ENCODE results near the gene ZSWIM6.

The ZSWIM6 gene

DNA sequence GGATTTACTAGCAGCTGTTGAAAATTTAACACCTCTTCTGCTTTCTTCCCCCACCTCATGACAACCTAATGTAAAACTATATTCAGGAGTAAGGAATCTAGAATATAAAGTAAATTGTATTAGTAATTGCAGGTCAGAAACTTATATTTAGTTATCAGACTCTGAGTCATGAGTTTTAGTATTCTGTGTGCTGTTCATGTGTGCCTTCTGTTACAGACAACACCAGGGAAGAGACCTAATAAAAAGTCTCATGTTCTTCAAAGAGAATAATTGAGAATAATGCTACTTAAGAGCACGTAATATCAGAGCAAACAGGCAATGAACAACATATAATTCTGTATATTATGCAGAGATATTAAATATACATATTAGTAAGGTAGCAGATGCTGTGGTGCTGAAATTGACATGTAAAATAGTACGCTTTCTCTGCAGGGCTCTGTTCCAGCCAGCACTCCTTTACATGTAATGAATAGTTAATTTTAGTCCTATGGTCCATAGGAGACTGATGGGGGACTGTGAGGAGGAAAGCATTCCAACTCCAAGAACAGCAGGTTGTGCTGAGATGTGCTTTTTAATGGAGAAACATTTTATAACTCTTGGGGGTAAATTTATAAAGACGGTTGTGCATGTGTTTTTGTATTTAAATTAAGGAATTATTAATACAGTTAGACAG is 106.4 kb downstream of the ZSWIM6 start:
- no peak for DNase-seq (ENCODE audit: low read depth in 2 of 3, low spot score in 1 of 3)

DNA sequence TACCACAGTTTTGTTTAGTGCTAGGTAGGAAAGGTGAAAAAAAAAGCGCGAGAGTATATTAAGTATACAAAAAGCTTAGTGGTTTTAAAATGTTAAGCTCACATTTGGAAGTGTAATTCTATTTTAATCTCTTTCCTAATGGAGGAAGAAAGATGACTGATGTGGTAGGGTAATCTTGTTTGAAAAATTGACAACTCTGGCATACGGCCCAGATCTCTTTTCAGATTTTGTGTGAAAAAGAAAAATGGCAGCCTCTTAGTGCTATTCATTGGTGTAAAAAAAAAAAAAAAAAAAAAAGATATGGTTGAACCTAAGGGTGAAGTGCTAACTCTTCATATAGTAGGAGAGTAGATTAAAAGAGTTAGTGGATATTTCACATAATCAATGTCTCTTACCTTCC is 108.0 kb downstream of the ZSWIM6 start:
- DNase-seq (ENCODE audit: low read depth in 2 of 3, low spot score in 1 of 3): no peak

DNA sequence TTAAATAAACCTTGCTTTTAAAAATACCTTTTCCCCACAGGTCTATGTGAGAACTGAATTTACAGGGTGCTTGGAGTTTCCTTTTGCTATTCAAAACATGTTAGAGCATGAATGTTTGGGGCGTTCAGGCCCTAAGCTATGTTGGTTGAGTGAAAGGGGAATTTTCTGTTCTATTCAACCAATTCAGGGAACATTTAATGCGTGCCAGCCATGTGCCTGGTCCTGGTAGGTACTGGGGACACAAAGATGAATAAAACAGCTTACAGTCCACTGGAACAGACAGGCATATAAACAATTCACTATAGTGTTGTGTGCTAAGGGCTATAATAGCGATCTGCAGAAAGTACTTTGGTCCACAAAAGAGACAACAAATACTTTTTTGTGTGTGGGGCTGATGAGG is 108.5 kb downstream of the ZSWIM6 start:
- DNase-seq (ENCODE audit: low read depth in 2 of 3, low spot score in 1 of 3): no peak

DNA sequence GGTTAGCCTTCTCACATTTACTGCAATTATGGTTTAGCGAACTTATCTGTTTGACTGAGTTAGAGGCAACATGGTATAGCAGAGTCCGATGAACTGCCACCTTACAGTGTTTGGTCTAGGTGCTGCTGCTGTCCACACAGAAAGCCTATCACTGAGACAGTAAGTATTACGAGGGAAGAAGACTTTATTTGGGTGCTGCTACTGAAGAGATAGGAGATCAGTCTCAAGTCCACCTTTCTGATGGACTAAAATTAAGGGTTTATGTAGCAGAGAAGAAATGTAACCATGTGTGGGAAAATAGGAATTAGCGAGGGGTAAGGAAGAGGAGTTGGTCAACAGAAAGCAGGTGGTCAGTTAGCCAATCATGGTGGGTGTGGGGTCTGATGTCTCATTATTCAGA is 109.7 kb downstream of the ZSWIM6 start:
- no peak for DNase-seq (ENCODE audit: low read depth in 2 of 3, low spot score in 1 of 3)

DNA sequence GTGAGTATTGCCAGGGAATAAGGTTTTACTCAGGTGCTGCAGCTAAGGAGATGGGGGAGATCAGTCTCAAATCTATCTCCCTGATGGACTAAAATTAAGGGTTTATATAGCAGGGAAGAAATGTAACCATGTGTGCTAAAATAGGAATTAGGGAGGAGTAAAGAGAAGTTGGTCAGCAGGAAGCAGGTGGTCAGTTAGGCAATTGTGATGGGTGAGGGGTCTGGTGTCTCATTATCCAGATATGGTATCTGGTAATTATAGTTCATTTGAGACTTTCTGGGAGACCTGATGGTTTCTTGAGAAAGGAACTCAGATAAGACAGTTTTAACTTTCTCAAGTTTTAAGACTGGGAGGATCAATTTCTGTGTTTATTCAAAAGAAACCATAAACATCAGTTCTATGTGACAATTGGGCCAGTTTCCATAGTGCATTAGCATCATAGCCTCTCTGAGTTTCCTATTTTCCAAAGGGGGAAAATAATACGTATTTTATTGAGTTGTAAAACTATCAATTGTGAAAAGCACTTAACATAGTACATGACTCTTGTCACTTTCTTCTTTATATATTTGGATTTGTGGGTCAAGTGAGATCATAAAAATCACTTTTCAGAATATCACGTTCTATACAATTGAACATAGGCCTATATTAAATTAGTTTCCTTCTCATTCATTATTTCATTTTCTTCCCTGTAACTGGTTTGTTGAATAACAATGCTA is 115.9 kb downstream of the ZSWIM6 start:
- no peak for DNase-seq (ENCODE audit: low read depth in 2 of 3, low spot score in 1 of 3)

DNA sequence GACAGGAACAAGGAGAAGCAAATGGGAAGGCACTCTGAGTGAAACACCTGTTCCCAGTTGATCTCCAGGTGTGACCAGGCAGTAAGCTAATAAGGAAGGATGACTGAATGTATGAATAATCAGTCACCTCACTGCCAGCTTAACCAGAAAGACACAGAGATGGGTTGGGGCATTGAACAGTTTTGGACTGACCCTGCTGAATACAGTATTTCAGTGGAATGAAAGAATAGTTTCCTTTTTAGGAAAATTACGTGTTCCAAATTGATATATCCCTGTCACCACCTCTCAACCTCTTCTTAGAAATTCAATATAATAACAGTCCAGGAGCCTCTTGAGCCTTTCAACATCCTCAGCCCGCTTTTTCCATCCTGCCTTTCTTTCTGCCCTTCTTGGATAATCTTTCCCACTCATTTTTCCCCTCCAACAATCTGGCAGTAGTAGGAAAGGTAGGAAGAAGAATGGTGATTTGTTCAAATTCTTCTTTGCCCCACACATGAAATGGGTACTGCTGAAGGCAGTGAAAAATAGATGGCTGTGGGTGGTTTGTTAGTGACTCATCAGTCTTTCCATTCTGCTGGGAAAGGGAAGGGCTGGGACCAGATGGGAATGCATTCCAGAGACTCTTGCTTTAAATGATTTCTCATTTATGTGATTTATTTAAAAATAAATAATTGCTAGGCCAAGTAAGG is 117.9 kb downstream of the ZSWIM6 start:
- DNase-seq (ENCODE audit: low read depth in 2 of 3, low spot score in 1 of 3): no peak

DNA sequence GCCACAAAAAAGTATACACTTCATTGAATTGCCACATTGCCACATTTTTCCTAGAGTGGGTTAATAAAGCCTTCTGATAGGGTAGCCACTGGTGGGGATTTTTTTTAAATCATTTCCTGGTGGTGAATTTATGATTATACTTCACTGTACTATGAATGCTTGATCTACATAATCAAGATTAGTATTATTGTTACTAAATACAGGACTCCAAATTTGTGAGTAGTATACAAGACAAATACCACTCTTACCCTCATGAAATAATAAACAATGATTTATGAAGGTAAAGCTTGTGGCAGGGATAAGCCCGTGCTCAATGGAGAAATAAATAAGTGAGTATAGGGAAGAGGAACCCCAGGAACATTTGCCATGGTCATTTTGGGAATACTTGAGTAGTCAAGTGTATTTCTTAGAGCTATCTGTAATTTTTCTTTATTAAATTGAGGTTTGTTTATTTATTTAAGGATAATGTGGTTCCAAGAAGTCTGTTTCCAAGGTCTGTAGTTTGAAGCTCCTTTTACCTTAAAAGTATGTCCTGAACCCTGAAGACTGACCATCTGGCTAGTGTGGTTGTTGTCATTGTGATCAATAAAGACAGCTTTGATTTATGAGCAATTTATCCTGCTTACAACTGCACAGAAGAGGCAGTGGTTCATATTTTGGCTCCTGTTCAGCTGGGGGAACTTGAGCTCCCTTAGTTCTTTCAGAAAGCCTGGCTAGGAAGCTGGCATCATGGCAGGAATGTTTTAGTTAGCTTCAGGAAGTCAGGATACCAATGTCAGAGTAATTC is 118.6 kb downstream of the ZSWIM6 start:
- no peak for DNase-seq (ENCODE audit: low read depth in 2 of 3, low spot score in 1 of 3)

DNA sequence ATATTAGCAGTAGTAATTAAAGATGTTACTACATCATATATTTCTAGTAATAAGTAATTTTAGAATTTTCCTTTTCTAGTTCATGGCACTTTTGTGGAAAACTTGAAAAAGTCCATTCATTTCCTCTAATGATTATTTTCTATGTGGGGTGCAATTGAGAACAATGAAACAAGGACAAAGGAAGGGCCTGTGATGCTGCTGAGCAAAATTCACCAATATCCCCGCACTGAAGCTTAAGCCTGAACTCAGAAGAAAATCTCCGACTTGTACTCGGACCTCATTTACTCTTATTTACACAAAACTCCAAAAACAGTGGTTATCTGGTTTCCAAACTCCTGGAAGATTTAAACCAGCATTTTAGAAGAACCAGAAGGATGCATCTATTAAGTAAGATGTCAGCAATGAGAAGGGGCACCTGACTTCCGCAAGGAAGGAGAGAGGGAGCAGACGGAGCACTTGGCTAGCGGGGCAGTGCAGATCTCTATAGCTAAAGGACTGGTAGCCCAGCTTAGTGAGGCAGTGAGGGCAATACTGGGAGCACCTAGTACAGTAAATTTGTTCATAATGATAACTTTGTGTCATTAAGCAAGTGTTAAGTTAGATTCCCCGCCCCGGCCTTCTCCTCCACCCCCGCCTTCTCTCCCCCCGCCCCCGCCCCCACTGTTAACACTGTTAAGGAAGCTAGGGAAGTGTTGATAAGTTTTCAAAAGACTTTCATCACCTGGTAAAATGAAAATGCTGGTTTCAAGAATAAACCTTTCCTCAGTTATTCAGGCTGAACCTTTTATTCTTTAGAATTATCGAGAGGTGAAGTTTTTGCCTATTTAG is 123.3 kb downstream of the ZSWIM6 start:
- DNase-seq (ENCODE audit: low read depth in 2 of 3, low spot score in 1 of 3): no peak

DNA sequence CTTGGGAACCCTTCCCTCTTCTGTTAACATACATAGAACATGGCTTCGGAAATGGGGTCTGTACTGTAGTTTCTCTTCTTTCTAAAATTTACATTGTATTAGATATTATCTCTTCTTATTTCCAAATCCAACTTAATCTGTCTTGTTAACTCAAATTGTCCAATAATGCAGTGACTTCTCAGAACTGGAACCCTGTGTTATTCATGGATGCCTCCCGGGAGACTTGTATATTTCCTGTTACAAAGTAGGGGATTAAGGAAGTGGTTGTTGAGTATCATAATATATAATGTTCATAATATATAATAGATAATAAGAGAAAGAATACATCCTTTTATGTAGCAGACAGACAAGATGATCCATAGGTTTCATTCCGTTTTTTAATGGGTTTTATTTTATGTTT is 128.4 kb downstream of the ZSWIM6 start:
- DNase-seq (ENCODE audit: low read depth in 2 of 3, low spot score in 1 of 3): no peak

DNA sequence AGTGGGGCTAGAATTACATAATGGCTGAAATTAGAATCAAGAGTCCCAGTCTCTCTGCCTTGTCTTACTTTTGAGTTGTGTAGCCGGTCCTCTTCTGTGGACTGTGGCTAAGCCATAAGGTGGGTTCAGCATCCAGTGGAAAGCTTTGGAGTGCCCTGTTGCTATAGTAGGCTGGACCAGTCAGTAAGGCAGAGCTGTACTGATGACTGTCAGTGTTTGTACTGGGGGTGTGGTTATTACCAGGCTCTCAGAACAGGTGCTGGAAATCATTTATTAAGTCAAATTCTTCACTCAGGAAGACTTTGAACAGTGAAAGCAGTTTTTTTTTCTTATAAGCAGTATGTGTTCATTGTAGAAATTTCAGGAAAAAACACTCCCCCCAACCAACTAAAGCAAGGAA is 129.4 kb downstream of the ZSWIM6 start:
- DNase-seq (ENCODE audit: low read depth in 2 of 3, low spot score in 1 of 3): no peak

DNA sequence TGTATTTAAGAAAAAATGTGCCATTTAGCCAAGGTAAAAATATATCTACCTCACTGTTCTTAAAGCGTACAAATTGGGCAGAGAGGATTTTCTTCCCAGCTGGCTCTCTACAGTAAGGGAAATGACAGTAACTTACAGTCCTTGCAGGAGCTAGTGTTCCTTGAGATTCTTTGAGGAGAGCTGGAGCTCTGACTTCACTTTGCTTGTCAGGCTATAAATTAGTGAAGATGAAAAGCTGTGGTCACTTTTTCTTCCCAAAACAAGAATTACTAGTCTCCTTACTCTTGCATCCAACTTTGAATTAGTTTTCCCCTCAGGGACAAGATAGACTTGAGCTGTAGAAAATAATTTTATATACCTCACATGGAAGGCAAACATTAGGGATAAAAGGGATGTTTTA is 129.9 kb downstream of the ZSWIM6 start:
- no peak for DNase-seq (ENCODE audit: low read depth in 2 of 3, low spot score in 1 of 3)

DNA sequence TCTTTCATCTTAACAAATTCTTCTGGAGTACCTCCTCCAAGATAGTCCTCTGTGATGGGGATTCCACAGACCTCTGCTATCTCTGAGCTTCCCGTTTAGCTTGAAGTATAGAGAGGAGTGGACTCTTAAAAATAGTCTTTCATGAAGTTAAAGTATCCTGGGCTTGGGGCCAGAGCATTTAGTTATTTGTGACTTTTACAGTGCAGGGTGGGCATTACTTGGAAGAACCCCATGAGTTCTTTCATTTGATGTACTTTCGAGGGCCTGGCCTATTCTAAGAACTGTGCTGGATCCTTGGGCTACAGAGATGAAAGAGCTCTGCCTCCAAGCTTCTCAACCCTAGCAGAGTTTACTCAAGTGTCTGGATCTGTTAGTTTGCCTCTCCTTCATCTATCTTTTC is 131.5 kb downstream of the ZSWIM6 start:
- DNase-seq (ENCODE audit: low read depth in 2 of 3, low spot score in 1 of 3): no peak

DNA sequence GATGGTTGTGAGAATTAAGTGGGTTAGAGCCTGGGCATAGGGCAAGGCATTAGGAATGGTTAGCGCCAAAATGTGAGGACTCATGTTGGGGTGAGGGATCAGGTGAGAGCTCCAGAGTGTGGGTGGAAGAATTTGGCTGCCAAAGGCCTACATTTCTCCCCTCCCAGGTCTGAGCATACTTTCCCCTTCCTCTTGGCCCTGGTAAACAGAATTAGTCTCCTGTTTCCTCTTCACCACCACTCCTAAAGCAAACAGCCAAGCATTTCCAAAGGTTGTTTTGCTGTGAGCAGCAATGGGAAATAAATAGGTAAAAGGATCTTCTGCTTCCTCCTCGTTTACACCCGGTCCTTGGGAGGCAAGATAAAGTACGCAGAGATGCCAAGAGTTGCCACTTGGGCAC is 132.5 kb downstream of the ZSWIM6 start:
- no peak for DNase-seq (ENCODE audit: low read depth in 2 of 3, low spot score in 1 of 3)

DNA sequence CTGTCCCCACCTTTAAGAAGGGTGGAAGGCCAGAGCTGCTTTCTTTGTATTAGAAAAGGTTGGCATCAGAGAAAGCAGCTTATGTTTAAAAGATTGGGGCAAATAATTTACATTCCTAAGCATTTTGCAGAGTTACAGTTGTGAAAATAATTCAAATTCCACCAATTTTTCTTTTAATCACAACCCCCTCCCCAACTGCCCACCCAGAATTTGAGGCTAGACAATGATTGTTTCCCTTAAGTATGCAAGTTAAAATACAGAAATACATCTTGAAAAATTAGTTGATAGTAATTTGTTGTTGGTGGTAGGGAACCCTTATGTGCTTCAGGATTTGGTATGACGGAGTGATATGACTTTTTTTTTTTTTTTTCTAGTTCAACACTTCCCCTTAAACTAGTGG is 133.0 kb downstream of the ZSWIM6 start:
- DNase-seq (ENCODE audit: low read depth in 2 of 3, low spot score in 1 of 3): no peak

DNA sequence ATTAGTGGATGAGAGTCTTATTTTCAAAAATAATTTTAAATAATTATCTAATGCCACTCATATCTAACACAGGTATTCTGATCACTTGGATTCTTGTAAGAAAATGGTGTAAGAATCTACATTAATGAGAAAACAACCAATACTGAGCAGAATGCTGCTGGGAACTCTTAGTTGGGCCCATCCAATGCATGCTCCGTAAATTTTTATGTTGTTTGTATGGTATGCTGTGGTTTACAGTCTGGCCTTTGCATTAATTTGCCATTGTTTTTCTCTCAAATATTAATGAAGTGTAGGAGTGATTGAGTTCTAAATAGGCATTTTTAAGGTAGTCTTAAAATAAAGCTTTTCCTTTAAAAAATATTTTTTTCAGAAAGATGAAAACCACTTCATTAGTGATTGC is 133.4 kb downstream of the ZSWIM6 start:
- DNase-seq (ENCODE audit: low read depth in 2 of 3, low spot score in 1 of 3): no peak

DNA sequence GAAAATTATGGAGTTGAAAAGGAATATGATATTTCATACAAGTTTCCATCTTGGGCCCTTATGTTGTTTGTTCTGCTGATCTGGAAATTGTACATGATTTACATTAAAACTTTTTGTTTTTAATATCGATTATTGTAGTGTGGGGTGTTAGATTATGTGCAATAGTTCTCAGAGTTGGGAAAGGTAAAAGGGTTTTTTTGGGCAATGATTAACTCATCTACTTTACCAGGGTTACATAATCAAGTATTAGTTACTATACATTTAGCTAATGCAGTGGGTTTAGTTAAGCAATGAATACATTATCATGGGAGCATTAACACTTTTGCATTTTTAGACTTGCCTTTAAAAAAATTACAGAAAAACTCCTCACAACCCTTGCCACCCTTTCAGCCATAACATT is 134.0 kb downstream of the ZSWIM6 start:
- DNase-seq (ENCODE audit: low read depth in 2 of 3, low spot score in 1 of 3): no peak

DNA sequence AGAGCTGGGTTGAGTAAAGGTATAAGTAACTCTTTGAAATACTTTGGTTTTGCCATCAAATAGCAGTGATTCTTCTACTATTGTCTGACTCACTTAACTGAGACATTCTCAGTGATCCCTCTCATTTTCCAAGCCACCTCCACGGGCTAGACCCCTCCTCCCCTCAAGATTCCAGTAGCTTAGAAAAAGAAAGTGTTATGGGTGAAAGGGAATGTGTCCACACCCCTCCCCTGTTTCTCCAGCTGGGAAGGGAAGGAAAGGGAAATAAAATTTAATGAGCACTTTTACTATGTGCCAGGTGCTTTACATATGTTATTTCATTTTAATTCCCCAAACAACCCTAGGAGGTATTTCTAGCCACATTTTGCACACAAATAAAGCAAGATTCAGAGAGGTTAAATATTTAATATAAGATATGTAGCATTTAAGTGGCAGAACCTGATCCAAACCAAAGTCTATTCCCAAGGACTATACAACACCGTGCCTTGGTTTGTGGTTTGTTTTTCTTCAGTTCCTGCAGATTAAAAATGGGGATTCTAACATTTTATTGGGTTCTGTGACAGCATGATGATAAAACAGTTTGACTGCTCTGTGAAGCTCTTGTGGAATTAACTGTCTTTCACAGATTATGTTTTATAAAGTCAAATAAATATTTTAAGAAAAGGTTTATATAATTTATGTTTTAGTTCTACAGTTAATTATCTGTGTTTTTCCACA is 135.9 kb downstream of the ZSWIM6 start:
- DNase-seq (ENCODE audit: low read depth in 2 of 3, low spot score in 1 of 3): no peak

DNA sequence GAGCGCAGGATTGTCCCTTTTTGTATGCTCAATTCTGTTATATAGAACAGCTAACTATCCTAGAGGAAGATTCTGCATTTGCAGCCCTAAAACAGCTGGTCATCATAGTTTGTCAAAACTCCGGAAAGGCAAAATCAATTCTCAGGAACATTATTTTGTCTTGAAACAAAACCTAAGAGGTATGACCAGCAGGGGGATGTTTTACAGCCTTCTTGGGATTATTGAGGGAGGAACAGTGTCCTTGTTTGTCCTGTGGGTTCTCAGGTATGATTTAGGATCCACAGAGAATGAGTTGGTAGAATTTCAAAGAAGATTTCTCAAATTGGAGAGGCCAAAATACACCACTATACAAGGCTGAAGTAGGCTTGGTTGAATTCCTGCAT is 136.4 kb downstream of the ZSWIM6 start:
- no peak for DNase-seq (ENCODE audit: low read depth in 2 of 3, low spot score in 1 of 3)

DNA sequence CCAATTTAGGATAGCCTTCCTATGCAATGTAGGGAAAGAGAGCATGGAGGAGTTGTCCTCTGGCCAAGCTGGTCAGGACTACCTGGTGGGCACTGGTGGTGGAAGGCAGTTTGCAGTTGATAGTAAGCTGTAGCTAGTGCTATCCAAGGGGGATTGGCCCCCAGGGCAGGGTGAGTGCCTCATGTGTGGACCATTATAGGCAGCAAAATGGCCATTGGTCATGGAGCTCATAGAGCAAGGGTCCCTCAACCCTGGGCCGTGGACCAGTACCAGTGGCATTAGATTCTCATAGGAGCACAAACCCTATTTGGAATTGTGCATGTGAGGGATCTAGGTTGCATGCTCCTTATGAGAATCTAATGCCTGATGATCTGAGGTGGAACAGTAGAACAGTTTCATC is 139.3 kb downstream of the ZSWIM6 start:
- DNase-seq (ENCODE audit: low read depth in 2 of 3, low spot score in 1 of 3): no peak
